ENCODE measurements around the gene CUL5. TPM values are rescaled to one million over a fixed set of nuclear protein-coding genes. Genes with fewer than 3 reads are reported as not detected.

CUL5 gene
- total RNA-seq, 1 experiment from 2014 or later = 37.7 TPM

GRCh38 chr11:107962181-107962580 is 46.5 kb upstream of the CUL5 start:
- WGBS (ENCODE audit: extremely low coverage, insufficient read length, low lambda C conversion rate) = no CpG with 5 or more reads among the region's 1 CpG
- Histone ChIP-seq H4K5ac (ENCODE audit: insufficient read length, low read depth, low read length) (no peak overlapping the region), H2BK5ac (ENCODE audit: insufficient read length, low read length) (no peak overlapping the region), H3K4me1 (ENCODE audit: insufficient read depth, low read length) (no peaks in the 10 kb centered on the region), H2BK120ac (ENCODE audit: low read depth, low read length, poor library complexity, severe bottlenecking) (no peak overlapping the region), H3K18ac (ENCODE audit: insufficient read length, low read depth, low read length) (no peak overlapping the region), H3K4me2 (ENCODE audit: insufficient read depth, insufficient read length, low read length) (no peak overlapping the region), H2BK20ac (ENCODE audit: low read depth, low read length, poor library complexity, severe bottlenecking) (no peak overlapping the region), H2AK5ac (ENCODE audit: insufficient read length, low read length) (no peak overlapping the region), H3K23me2 (ENCODE audit: insufficient read length, low read depth, low read length, poor library complexity, severe bottlenecking) (no peaks in the 10 kb centered on the region), H4K91ac (ENCODE audit: insufficient read length, low read depth, low read length) (no peak overlapping the region), H4K20me1 (ENCODE audit: control insufficient read depth, insufficient read depth, insufficient read length) (no peaks in the 10 kb centered on the region), H3K27me3 (ENCODE audit: insufficient read depth, low read length) (no peaks in the 10 kb centered on the region), H3K23ac (ENCODE audit: insufficient read length, low read depth, low read length) (no peak overlapping the region), H4K8ac (replicated peaks; ENCODE audit: insufficient read length, low read depth, low read length) (no peak overlapping the region), H2AFZ (ENCODE audit: low read length) (no peak overlapping the region), H3K14ac (ENCODE audit: insufficient read depth, low read length) (no peak overlapping the region), H3K9ac (ENCODE audit: extremely low read depth, insufficient read length, low read length) (no peak overlapping the region), H3K79me1 (ENCODE audit: insufficient read depth, low read depth, low read length, poor library complexity, severe bottlenecking) (no peaks in the 10 kb centered on the region), H3K4ac (ENCODE audit: low read depth, low read length) (no peak overlapping the region), H3K9me3 (ENCODE audit: control insufficient read depth, low read depth, low read length) (no peaks in the 10 kb centered on the region), H2BK15ac (ENCODE audit: low read depth, low read length) (no peak overlapping the region), H3T11ph (ENCODE audit: low read length) (no peak overlapping the region), H3K79me2 (ENCODE audit: insufficient read depth, low read length) (no peaks in the 10 kb centered on the region), H3K56ac (ENCODE audit: insufficient read length, low read depth, low read length) (no peak overlapping the region), H3K27ac (ENCODE audit: insufficient read length, low read depth, low read length) (no peak overlapping the region), H2BK12ac (ENCODE audit: insufficient read length, low read depth, low read length) (no peak overlapping the region)
- no peaks in the 10 kb centered on the region for H3K27me3 Mint-ChIP-seq (ENCODE audit: low read depth)
- H3K36me3 Mint-ChIP-seq (ENCODE audit: insufficient read depth in 1 of 3, low read depth in 3 of 3) = peaks cover 4 to 21% (median 15%) of the 10 kb centered on the region in 3 experiments; a peak in 5 of 7 replicates
- no peak overlapping the region for H3K4me3 Mint-ChIP-seq
- no peaks in the 10 kb centered on the region for H3K9me3 Mint-ChIP-seq
- H3K27ac Mint-ChIP-seq = 0 out of 7 replicates have a peak overlapping the region, but pooled peaks of 1 of the 3 experiments have one; percentile 13
- peaks cover 0 to 12% of the 10 kb centered on the region in 2 experiments; a peak in 3 of 4 replicates for H3K4me1 Mint-ChIP-seq
- DNase-seq = no peak
- TF ChIP-seq CTCF (conservative IDR thresholded peaks at IDR 0.05) = no peak
